B cell (primary cell): ENCODE measurements around the gene REEP6. TPM values are rescaled to one million over a fixed set of nuclear protein-coding genes. Genes with fewer than 3 reads are reported as not detected.

ENCODE experiments used
- ATAC-seq: fragments of 200-7000 bp; cut with Tn5 transposase; one replicate; pipeline ENCODE4 v1.10.0; 2021; ENCODE audit warnings: low read depth, mild to moderate bottlenecking, moderate number of reproducible peaks, moderate library complexity
- CTCF ChIA-PET: fragments of 350-600 bp; sonication (Branson Sonifier 250); formaldehyde crosslinking; loops from one replicate; lab custom pipeline; 2021; ENCODE audit warnings: antibody characterized with exemption, inconsistent platforms; lab: Charles Lee
- POLR2A ChIA-PET: fragments of 350-600 bp; sonication (Branson Sonifier 250); formaldehyde crosslinking; loops from one replicate; lab custom pipeline; 2021; ENCODE audit warnings: antibody characterized with exemption; lab: Charles Lee
- DNase-seq: peaks from one replicate; pipeline ENCODE4 v3.0.0; 2013
- H2AFZ ChIP-seq: 2 replicates; pipeline ENCODE4 v1.6.1; 2012; ENCODE audit warnings: mild to moderate bottlenecking, low read depth, low read length; ENCODE audit not compliant: insufficient read depth, poor library complexity, severe bottlenecking
- H3K27ac ChIP-seq, 2 donors: 1 replicate in 1 of 2; 2 replicates in 1 of 2; pipeline ENCODE4 v1.5.1; 2012 to 2013; ENCODE audit warnings: low read length in 2 of 2, mild to moderate bottlenecking in 2 of 2, moderate library complexity in 1 of 2
- H3K27me3 ChIP-seq, 4 experiments: fragments of 200-600 bp in 1 of 4; sonication (generic) in 1 of 4; replicated peaks in 1 of 4; 1 replicate in 2 of 4; 2 replicates in 2 of 4; pipeline versions ENCODE4 v1.6.1 to v1.7.0; 2013 to 2016; ENCODE audit warnings: low read length in 3 of 4, mild to moderate bottlenecking in 2 of 4, mixed read lengths in 1 of 4, moderate library complexity in 1 of 4; ENCODE audit not compliant: insufficient read depth in 4 of 4, control insufficient read depth in 3 of 4; ENCODE audit errors: control extremely low read depth in 1 of 4
- H3K36me3 ChIP-seq, 2 experiments: replicated peaks in 1 of 2; 1 replicate in 1 of 2; 2 replicates in 1 of 2; pipeline versions ENCODE4 v1.6.1 to v1.7.1; 2013; ENCODE audit warnings: low read length in 1 of 2; ENCODE audit not compliant: insufficient read depth in 2 of 2, control insufficient read depth in 1 of 2; ENCODE audit errors: control extremely low read depth in 1 of 2, extremely low read depth in 1 of 2
- H3K4me1 ChIP-seq, 2 donors: fragments of 200-600 bp in 1 of 2; sonication (generic) in 1 of 2; 1 replicate in 1 of 2; 2 replicates in 1 of 2; pipeline versions ENCODE4 v1.5.1 to v1.6.1; 2013 to 2017; ENCODE audit warnings: low read length in 2 of 2; ENCODE audit not compliant: control insufficient read depth in 2 of 2, insufficient read depth in 2 of 2
- H3K4me2 ChIP-seq: replicated peaks from 2 replicates; pipeline ENCODE3; 2012; ENCODE audit warnings: mild to moderate bottlenecking, low read depth, low read length; ENCODE audit not compliant: poor library complexity, severe bottlenecking
- H3K4me3 ChIP-seq, 5 experiments: fragments of 200-600 bp in 1 of 5; sonication (generic) in 1 of 5; 1 replicate in 3 of 5; 2 replicates in 2 of 5; pipeline versions ENCODE4 v1.5.1 to v1.7.0; 2011 to 2016; ENCODE audit warnings: low read length in 4 of 5, mild to moderate bottlenecking in 4 of 5, low read depth in 2 of 5, control low read depth in 1 of 5, moderate library complexity in 1 of 5; ENCODE audit not compliant: insufficient read depth in 1 of 5; ENCODE audit errors: control extremely low read depth in 1 of 5, extremely low read depth in 1 of 5
- H3K79me2 ChIP-seq: fragments of 200-600 bp; sonication (generic); one replicate; pipeline ENCODE4 v1.6.0; 2016; ENCODE audit warnings: low read length; ENCODE audit not compliant: control insufficient read depth, insufficient read depth
- H3K9ac ChIP-seq: fragments of 200-600 bp; sonication (generic); 2 replicates; pipeline ENCODE4 v1.6.1; 2017; ENCODE audit warnings: mild to moderate bottlenecking, low read length, moderate library complexity
- H3K9me3 ChIP-seq, 3 donors: one replicate each; pipeline versions ENCODE4 v1.6.1 to v1.7.1; 2013; ENCODE audit warnings: low read length in 2 of 3; ENCODE audit not compliant: control insufficient read depth in 2 of 3, insufficient read depth in 1 of 3; ENCODE audit errors: control extremely low read depth in 1 of 3
- H4K20me1 ChIP-seq: 2 replicates; pipeline ENCODE4 v1.6.0; 2012; ENCODE audit warnings: mild to moderate bottlenecking, low read length; ENCODE audit not compliant: insufficient read depth, control insufficient read depth, poor library complexity, severe bottlenecking
- H3K27ac Mint-ChIP-seq: one replicate; pipeline ENCODE4 v1.8.0; 2021; ENCODE audit warnings: mixed read lengths
- H3K27me3 Mint-ChIP-seq: one replicate; pipeline ENCODE4 v1.8.0; 2021; ENCODE audit warnings: mixed read lengths
- H3K4me1 Mint-ChIP-seq: one replicate; pipeline ENCODE4 v1.8.0; 2021; ENCODE audit warnings: mixed read lengths
- H3K4me3 Mint-ChIP-seq: one replicate; pipeline ENCODE4 v1.8.0; 2021; ENCODE audit warnings: mixed read lengths
- H3K9me3 Mint-ChIP-seq: one replicate; pipeline ENCODE4 v1.8.0; 2022; ENCODE audit warnings: mixed read lengths; ENCODE audit not compliant: insufficient read depth
- CTCF ChIP-seq: fragments of 200-600 bp; IDR thresholded peaks from one replicate; pipeline ENCODE4 v1.8.0; 2022; ENCODE audit warnings: antibody characterized with exemption, mild to moderate bottlenecking
- EZH2 ChIP-seq: IDR thresholded peaks from 2 replicates; pipeline ENCODE4 v1.6.1; 2012; ENCODE audit warnings: borderline replicate concordance, low read depth, mild to moderate bottlenecking, moderate library complexity, low read length; ENCODE audit not compliant: insufficient read depth, poor library complexity, severe bottlenecking
- WGBS: methylation state at CpG from one replicate; pipeline ENCODE4 v1.1.5; 2013; ENCODE audit warnings: missing lambda C conversion rate; ENCODE audit not compliant: insufficient coverage; 5-methylcytosine and 5-hydroxymethylcytosine counted together
- intact Hi-C: fragments of 100-400 bp; cut with micrococcal nuclease; formaldehyde crosslinking; loops from one replicate; pipeline ENCODE4 v1.10.0; 2022
- polyA plus RNA-seq: library from polyadenylated mRNA; depleted of rRNA; stranded (reverse); fragments of >200 nt; gene quantifications from 2 replicates; pipeline ENCODE4 v1.2.3, GENCODE V29; 2012
- total RNA-seq, 2 donors: library from RNA; stranded (reverse); fragments of 120-200 nt in 1 of 2; gene quantifications; 1 replicate in 1 of 2; 2 replicates in 1 of 2; pipeline versions ENCODE4 v1.2.3 to v1.2.4, GENCODE V29; 2013 to 2022

The REEP6 gene
- total and polyA plus RNA-seq, 2 donors (not counting 1 experiment from before 2014, with no cell fraction given), result 0.64 to 1.1 TPM

- CTCF ChIA-PET, result no interaction called here
- intact Hi-C loops, result no loop called here
- Mint-ChIP-seq H3K27me3 (peaks cover 40% of the 10 kb centered on the region), H3K9me3 (no peaks in the 10 kb centered on the region), H3K27ac (no peak overlapping the region), H3K4me1 (peaks cover 7% of the 10 kb centered on the region), H3K4me3 (no peak overlapping the region)
- TF ChIP-seq CTCF (no peak), EZH2 (no peak)
- peaks cover 0 to 7% (median 0%) of the 10 kb centered on the region in 3 donors for H3K9me3 ChIP-seq
- no peak overlapping the region for H3K4me2 ChIP-seq
- no peak overlapping the region for H3K27ac ChIP-seq
- no peak overlapping the region for H2AFZ ChIP-seq
- POLR2A ChIA-PET, result no interaction called here
- H3K79me2 ChIP-seq, result no peaks in the 10 kb centered on the region
- no peaks in the 10 kb centered on the region for H3K36me3 ChIP-seq
- DNase-seq (no peak), ATAC-seq (no peak)
- H3K9ac ChIP-seq, result no peak overlapping the region
- H4K20me1 ChIP-seq, result no peaks in the 10 kb centered on the region
- H3K4me1 ChIP-seq, result peaks cover 3 to 8% of the 10 kb centered on the region in 2 donors
- no peak overlapping the region for H3K4me3 ChIP-seq
- H3K27me3 ChIP-seq, result peaks cover 0 to 36% (median 16%) of the 10 kb centered on the region in 4 experiments
- 68% methylated on average over 31 of the region's 31 CpGs for whole genome bisulfite sequencing
Measured at GRCh38 chr19:1525343-1525742, 34.4 kb downstream of the REEP6 start.

DNA sequence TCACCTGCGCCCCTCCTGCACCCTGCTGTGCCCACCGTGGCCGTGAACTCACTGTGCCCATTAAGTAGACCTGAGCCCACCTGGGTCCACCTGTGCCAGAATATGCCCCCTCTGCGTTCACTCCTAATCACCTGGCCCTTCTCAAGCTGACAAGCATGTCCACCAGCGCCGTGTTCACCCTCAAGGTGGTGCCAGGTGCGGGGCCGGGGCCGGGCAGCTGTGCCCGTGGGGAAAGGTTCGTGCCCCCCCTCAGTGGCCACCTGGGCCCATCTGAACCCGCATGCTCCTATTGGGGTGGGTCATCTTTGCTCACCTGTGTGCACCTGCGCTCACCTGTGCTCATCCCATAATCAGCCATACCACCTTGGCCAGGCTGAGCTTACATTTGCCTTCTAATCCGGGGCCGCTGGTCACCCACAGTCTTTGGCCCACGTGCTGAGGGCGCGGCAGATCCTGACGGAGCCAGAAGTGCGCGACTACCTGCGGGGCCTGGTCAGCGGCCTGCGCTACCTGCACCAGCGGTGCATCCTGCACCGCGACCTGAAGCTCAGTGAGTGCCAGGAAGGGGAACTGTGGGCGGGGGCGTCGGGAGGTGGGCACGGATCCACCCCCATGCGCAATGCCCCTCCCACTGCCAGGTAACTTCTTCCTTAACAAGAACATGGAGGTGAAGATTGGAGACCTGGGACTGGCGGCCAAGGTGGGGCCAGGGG, 35.2 kb downstream of the REEP6 start:
- Histone ChIP-seq H3K4me2 (no peak overlapping the region), H3K36me3 (no peaks in the 10 kb centered on the region), H2AFZ (no peak overlapping the region), H3K4me3 (no peak overlapping the region), H4K20me1 (no peaks in the 10 kb centered on the region), H3K9me3 (peaks cover 0 to 7% (median 0%) of the 10 kb centered on the region in 3 donors), H3K27ac (no peak overlapping the region), H3K79me2 (no peaks in the 10 kb centered on the region), H3K27me3 (peaks cover 0 to 36% (median 16%) of the 10 kb centered on the region in 4 experiments), H3K9ac (no peak overlapping the region), H3K4me1 (peaks cover 3 to 8% of the 10 kb centered on the region in 2 donors)
- Mint-ChIP-seq H3K27ac (peak overlapping the region; percentile 61), H3K4me1 (peaks cover 7% of the 10 kb centered on the region), H3K9me3 (no peaks in the 10 kb centered on the region), H3K4me3 (no peak overlapping the region), H3K27me3 (peaks cover 40% of the 10 kb centered on the region)
- ChIA-PET POLR2A (no interaction called here), CTCF (no interaction called here)
- WGBS, result 87% methylated on average over 31 of the region's 33 CpGs
- TF ChIP-seq CTCF (no peak), EZH2 (no peak)
- intact Hi-C loops, result no loop called here
- DNase-seq, result no peak
- no peak for ATAC-seq
